Measurements from ENCODE around the gene SLC27A3.

DNA sequence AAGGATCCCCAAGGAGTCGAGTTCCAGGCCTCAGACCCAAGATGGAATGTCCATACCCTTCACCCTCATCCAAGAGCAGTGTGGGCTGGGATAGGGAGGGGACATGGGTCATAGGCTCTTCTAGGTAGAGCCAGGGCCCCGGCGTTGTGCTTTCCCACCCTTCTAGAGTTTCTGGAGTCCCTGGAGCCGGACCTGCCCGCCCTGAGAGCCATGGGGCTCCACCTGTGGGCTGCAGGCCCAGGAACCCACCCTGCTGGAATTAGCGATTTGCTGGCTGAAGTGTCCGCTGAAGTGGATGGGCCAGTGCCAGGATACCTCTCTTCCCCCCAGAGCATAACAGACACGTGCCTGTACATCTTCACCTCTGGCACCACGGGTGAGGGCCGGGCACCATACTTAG lies 1.1 kb downstream of the SLC27A3 start:
- TF ChIP-seq, protein P1, sequence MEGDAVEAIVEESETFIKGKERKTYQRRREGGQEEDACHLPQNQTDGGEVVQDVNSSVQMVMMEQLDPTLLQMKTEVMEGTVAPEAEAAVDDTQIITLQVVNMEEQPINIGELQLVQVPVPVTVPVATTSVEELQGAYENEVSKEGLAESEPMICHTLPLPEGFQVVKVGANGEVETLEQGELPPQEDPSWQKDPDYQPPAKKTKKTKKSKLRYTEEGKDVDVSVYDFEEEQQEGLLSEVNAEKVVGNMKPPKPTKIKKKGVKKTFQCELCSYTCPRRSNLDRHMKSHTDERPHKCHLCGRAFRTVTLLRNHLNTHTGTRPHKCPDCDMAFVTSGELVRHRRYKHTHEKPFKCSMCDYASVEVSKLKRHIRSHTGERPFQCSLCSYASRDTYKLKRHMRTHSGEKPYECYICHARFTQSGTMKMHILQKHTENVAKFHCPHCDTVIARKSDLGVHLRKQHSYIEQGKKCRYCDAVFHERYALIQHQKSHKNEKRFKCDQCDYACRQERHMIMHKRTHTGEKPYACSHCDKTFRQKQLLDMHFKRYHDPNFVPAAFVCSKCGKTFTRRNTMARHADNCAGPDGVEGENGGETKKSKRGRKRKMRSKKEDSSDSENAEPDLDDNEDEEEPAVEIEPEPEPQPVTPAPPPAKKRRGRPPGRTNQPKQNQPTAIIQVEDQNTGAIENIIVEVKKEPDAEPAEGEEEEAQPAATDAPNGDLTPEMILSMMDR (conservative IDR thresholded peaks at IDR 0.05) = no peak
- no peak for TF ChIP-seq EZH2 (IDR thresholded peaks at IDR 0.05; ENCODE audit: low read depth)
